ENCODE measurements around the gene YWHAE. TPM values are rescaled to one million over a fixed set of nuclear protein-coding genes. Genes with fewer than 3 reads are reported as not detected.
"Not testable (repeated sequence)": the region's sequence is repeated elsewhere in the genome, so short reads cannot be mapped to it uniquely, and the experiment has no call there.

The YWHAE gene
- total RNA-seq, 1 experiment from 2014 or later: 330 TPM

- DNase-seq: no peak
- Histone ChIP-seq H3K36me3 (replicated peaks; ENCODE audit: control insufficient read depth, insufficient read depth, low read length) (no peaks in the 10 kb centered on the region), H3K4me3 (ENCODE audit: insufficient read depth, low read depth, low read length) (no peak overlapping the region), H3K27me3 (ENCODE audit: control insufficient read depth, insufficient read depth, low read length) (no peaks in the 10 kb centered on the region)
These were observed 86.6 kb downstream of the YWHAE start for GRCh38 chr17:1313270-1314005.

GRCh38 chr17:1312261-1312870 lies 87.7 kb downstream of the YWHAE start:
- Histone ChIP-seq H3K36me3 (replicated peaks; ENCODE audit: control insufficient read depth, insufficient read depth, low read length) (no peaks in the 10 kb centered on the region), H3K27me3 (ENCODE audit: control insufficient read depth, insufficient read depth, low read length) (no peaks in the 10 kb centered on the region), H3K4me3 (ENCODE audit: insufficient read depth, low read depth, low read length) (no peak overlapping the region)
- DNase-seq: peak; percentile 85

GRCh38 chr17:1307829-1308228 lies 92.2 kb downstream of the YWHAE start:
- not testable (repeated sequence) for H3K4me3 ChIP-seq (ENCODE audit: insufficient read depth, low read depth, low read length); DNase-seq; H3K27me3 ChIP-seq (ENCODE audit: control insufficient read depth, insufficient read depth, low read length); H3K36me3 ChIP-seq (replicated peaks; ENCODE audit: control insufficient read depth, insufficient read depth, low read length)

GRCh38 chr17:1304962-1305563 lies 95.0 kb downstream of the YWHAE start:
- no peaks in the 10 kb centered on the region for H3K36me3 ChIP-seq (replicated peaks; ENCODE audit: control insufficient read depth, insufficient read depth, low read length)
- DNase-seq: peak; percentile 54
- no peaks in the 10 kb centered on the region for H3K27me3 ChIP-seq (ENCODE audit: control insufficient read depth, insufficient read depth, low read length)
- H3K4me3 ChIP-seq (ENCODE audit: insufficient read depth, low read depth, low read length): no peak overlapping the region

GRCh38 chr17:1304522-1304921 lies 95.5 kb downstream of the YWHAE start:
- DNase-seq: no peak
- no peaks in the 10 kb centered on the region for H3K27me3 ChIP-seq (ENCODE audit: control insufficient read depth, insufficient read depth, low read length)
- no peak overlapping the region for H3K4me3 ChIP-seq (ENCODE audit: insufficient read depth, low read depth, low read length)
- no peaks in the 10 kb centered on the region for H3K36me3 ChIP-seq (replicated peaks; ENCODE audit: control insufficient read depth, insufficient read depth, low read length)

GRCh38 chr17:1302761-1303160 lies 97.3 kb downstream of the YWHAE start:
- H3K36me3 ChIP-seq (replicated peaks; ENCODE audit: control insufficient read depth, insufficient read depth, low read length): no peaks in the 10 kb centered on the region
- H3K4me3 ChIP-seq (ENCODE audit: insufficient read depth, low read depth, low read length): no peak overlapping the region
- peaks cover 4% of the 10 kb centered on the region for H3K27me3 ChIP-seq (ENCODE audit: control insufficient read depth, insufficient read depth, low read length)
- peak; percentile 71 for DNase-seq

GRCh38 chr17:1301546-1301945 lies 98.5 kb downstream of the YWHAE start:
- H3K27me3 ChIP-seq (ENCODE audit: control insufficient read depth, insufficient read depth, low read length): peaks cover 4% of the 10 kb centered on the region
- H3K36me3 ChIP-seq (replicated peaks; ENCODE audit: control insufficient read depth, insufficient read depth, low read length): no peaks in the 10 kb centered on the region
- no peak overlapping the region for H3K4me3 ChIP-seq (ENCODE audit: insufficient read depth, low read depth, low read length)
- DNase-seq: peak; percentile 63

- peak; percentile 63 for DNase-seq
These were observed 99.6 kb downstream of the YWHAE start for GRCh38 chr17:1300371-1300905.

GRCh38 chr17:1299552-1300370 lies 100.3 kb downstream of the YWHAE start:
- Histone ChIP-seq H3K4me3 (ENCODE audit: insufficient read depth, low read depth, low read length) (no peak overlapping the region), H3K27me3 (ENCODE audit: control insufficient read depth, insufficient read depth, low read length) (peaks cover 4% of the 10 kb centered on the region), H3K36me3 (replicated peaks; ENCODE audit: control insufficient read depth, insufficient read depth, low read length) (no peaks in the 10 kb centered on the region)
- DNase-seq: peak; percentile 57

More at GRCh38 chr17:1300371-1300905, 99.6 kb downstream of the YWHAE start:
- peaks cover 4% of the 10 kb centered on the region for H3K27me3 ChIP-seq (ENCODE audit: control insufficient read depth, insufficient read depth, low read length)
- no peak overlapping the region for H3K4me3 ChIP-seq (ENCODE audit: insufficient read depth, low read depth, low read length)
- no peaks in the 10 kb centered on the region for H3K36me3 ChIP-seq (replicated peaks; ENCODE audit: control insufficient read depth, insufficient read depth, low read length)

GRCh38 chr17:1298606-1299005 lies 101.4 kb downstream of the YWHAE start:
- H3K27me3 ChIP-seq (ENCODE audit: control insufficient read depth, insufficient read depth, low read length): peaks cover 4% of the 10 kb centered on the region
- no peak overlapping the region for H3K4me3 ChIP-seq (ENCODE audit: insufficient read depth, low read depth, low read length)
- H3K36me3 ChIP-seq (replicated peaks; ENCODE audit: control insufficient read depth, insufficient read depth, low read length): no peaks in the 10 kb centered on the region
- peak; percentile 92 for DNase-seq

Other genes starting within 250 kb of the YWHAE start
- gene ABR, start 220.2 kb downstream of the YWHAE start, total RNA-seq (2014; rRNA removed; shearing (Covaris generic)): 24.6 and 31.6 TPM in 2 replicates
- gene BHLHA9, start 129.8 kb downstream of the YWHAE start, total RNA-seq (2014; rRNA removed; shearing (Covaris generic)): not detected in 2 replicates
- not detected in 2 replicates for gene TRARG1, start 120.6 kb downstream of the YWHAE start, total RNA-seq (2014; rRNA removed; shearing (Covaris generic))
- gene CRK, start 56.0 kb upstream of the YWHAE start, total RNA-seq (2014; rRNA removed; shearing (Covaris generic)): 60.5 and 68.4 TPM in 2 replicates
- 55.9 and 62.6 TPM in 2 replicates for gene MYO1C, start 92.5 kb upstream of the YWHAE start, total RNA-seq (2014; rRNA removed; shearing (Covaris generic))
- 17.6 and 20.7 TPM in 2 replicates for gene INPP5K, start 116.4 kb upstream of the YWHAE start, total RNA-seq (2014; rRNA removed; shearing (Covaris generic))
- 22.5 and 23.1 TPM in 2 replicates for gene PITPNA, start 162.6 kb upstream of the YWHAE start, total RNA-seq (2014; rRNA removed; shearing (Covaris generic))
- 36.0 and 37.7 TPM in 2 replicates for gene SLC43A2, start 228.6 kb upstream of the YWHAE start, total RNA-seq (2014; rRNA removed; shearing (Covaris generic))
- gene SCARF1, start 245.5 kb upstream of the YWHAE start, total RNA-seq (2014; rRNA removed; shearing (Covaris generic)): 5.1 and 7.6 TPM in 2 replicates
- 31.0 and 32.8 TPM in 2 replicates for gene RILP, start 249.6 kb upstream of the YWHAE start, total RNA-seq (2014; rRNA removed; shearing (Covaris generic))